GM12878 (cell line): ENCODE measurements around the gene PARP15. TPM values are rescaled to one million over a fixed set of nuclear protein-coding genes. Genes with fewer than 3 reads are reported as not detected.

ENCODE experiments used
- ATF3 ChIP-seq: IDR thresholded peaks from 2 replicates; pipeline ENCODE4 v1.6.1; 2011; ENCODE audit warnings: low read depth, mild to moderate bottlenecking, low read length, moderate library complexity, borderline replicate concordance; ENCODE audit errors: extremely low read depth
- DPF2 ChIP-seq: fragments of 450-650 bp; IDR thresholded peaks from 2 replicates; pipeline ENCODE4 v1.6.1; 2017; ENCODE audit warnings: mild to moderate bottlenecking
- EZH2 ChIP-seq: IDR thresholded peaks from 2 replicates; pipeline ENCODE4 v1.6.1; 2012; ENCODE audit warnings: low read depth, mild to moderate bottlenecking, control low read depth, inconsistent platforms, low read length, borderline replicate concordance; ENCODE audit not compliant: control insufficient read depth
- HDAC6 ChIP-seq: fragments of 200-600 bp; sonication (generic); IDR thresholded peaks from one replicate; pipeline ENCODE4 v1.8.0; 2017; ENCODE audit warnings: antibody characterized with exemption; ENCODE audit not compliant: unreplicated experiment
- IRF3 ChIP-seq: fragments of 450-650 bp; IDR thresholded peaks from 2 replicates; pipeline ENCODE4 v1.6.1; 2014; ENCODE audit warnings: mild to moderate bottlenecking
- JUND ChIP-seq: IDR thresholded peaks from 2 replicates; pipeline ENCODE4 v1.6.1; 2012; ENCODE audit warnings: low read depth, mild to moderate bottlenecking, low read length, improper control_type of control experiment, moderate library complexity
- MLLT1 ChIP-seq: fragments of 450-650 bp; IDR thresholded peaks from 2 replicates; pipeline ENCODE4 v1.6.1; 2016; ENCODE audit warnings: mild to moderate bottlenecking
- MYC ChIP-seq: IDR thresholded peaks from 2 replicates; pipeline ENCODE4 v1.6.1; 2011; ENCODE audit warnings: mild to moderate bottlenecking, low read length, moderate library complexity, inconsistent platforms; ENCODE audit not compliant: insufficient read depth, insufficient replicate concordance, insufficient read length, severe bottlenecking
- NFYB ChIP-seq: IDR thresholded peaks from 2 replicates; pipeline ENCODE4 v1.6.1; 2011; ENCODE audit warnings: low read depth, mild to moderate bottlenecking, low read length, improper control_type of control experiment, moderate library complexity; ENCODE audit not compliant: insufficient read depth
- NR2C2 ChIP-seq: IDR thresholded peaks from 2 replicates; pipeline ENCODE4 v1.6.1; 2011; ENCODE audit warnings: borderline replicate concordance, low read depth; ENCODE audit not compliant: control insufficient read depth, insufficient read length
- PAX8 ChIP-seq: fragments of 450-650 bp; IDR thresholded peaks from 2 replicates; pipeline ENCODE4 v1.6.1; 2017; ENCODE audit warnings: mild to moderate bottlenecking, moderate library complexity
- PBX3 ChIP-seq: IDR thresholded peaks from 2 replicates; pipeline ENCODE4 v1.6.1; 2011; ENCODE audit warnings: mild to moderate bottlenecking, low read depth, low read length, moderate library complexity; ENCODE audit not compliant: insufficient replicate concordance
- RAD21 ChIP-seq: IDR thresholded peaks from 2 replicates; pipeline ENCODE4 v1.6.1; 2011; ENCODE audit warnings: mild to moderate bottlenecking, low read depth, low read length, moderate library complexity; ENCODE audit not compliant: insufficient read depth
- SREBF1 ChIP-seq: IDR thresholded peaks from 2 replicates; pipeline ENCODE4 v1.6.1; 2012; ENCODE audit warnings: mild to moderate bottlenecking, low read length
- SRF ChIP-seq, 2 experiments: IDR thresholded peaks; 2 replicates each; pipeline ENCODE4 v1.6.1; 2011; ENCODE audit warnings: low read depth in 2 of 2, low read length in 2 of 2, mild to moderate bottlenecking in 1 of 2, moderate library complexity in 1 of 2
- YBX1 ChIP-seq: fragments of 450-650 bp; IDR thresholded peaks from 2 replicates; pipeline ENCODE4 v1.6.1; 2016; ENCODE audit warnings: antibody characterized with exemption
- ZNF274 ChIP-seq: IDR thresholded peaks from one replicate; pipeline ENCODE4 v1.8.0; 2011; ENCODE audit not compliant: insufficient read length, insufficient read depth
- polyA plus RNA-seq, 11 experiments: library from polyadenylated mRNA; depleted of rRNA in 4 of 11; unstranded in 6 of 11; stranded (reverse) in 5 of 11; fragments of >200 nt; fragmentation: Nextera tagmentation in 4 of 11; fragmentation: Illumina TruSeq in 1 of 11; extraction: Ambion mirVana in 4 of 11; extraction: Trizol in 1 of 11; gene quantifications; 1 replicate in 1 of 11; 2 replicates in 10 of 11; pipeline versions ENCODE4 v1.2.1 to v1.2.3, GENCODE V29; 2011 to 2016; ENCODE audit warnings: inconsistent platforms in 2 of 11, missing spikeins in 2 of 11, low read depth in 1 of 11
- total RNA-seq, 4 experiments: library from RNA; depleted of rRNA in 3 of 4; stranded (reverse); fragments of >200 nt in 3 of 4; fragmentation: Illumina TruSeq in 1 of 4; extraction: Trizol in 1 of 4; gene quantifications; 2 replicates each; pipeline versions ENCODE4 v1.2.1 to v1.2.3, GENCODE V29; 2013 to 2021
- TF ChIP-seq, protein P1 (sequence below): fragments of 450-650 bp; IDR thresholded peaks from 2 replicates; pipeline ENCODE4 v1.6.1; 2017; ENCODE audit warnings: antibody characterized with exemption, mild to moderate bottlenecking, moderate library complexity
- TF ChIP-seq, protein P2 (sequence below): fragments of 450-650 bp; IDR thresholded peaks from 2 replicates; pipeline ENCODE4 v1.6.1; 2018; ENCODE audit warnings: borderline replicate concordance, mild to moderate bottlenecking; ENCODE audit not compliant: partially characterized antibody

Gene PARP15
- total and polyA plus RNA-seq, 10 of the 15 experiments (the other 5 are each of a cell fraction or from before 2014, with no cell fraction given): 9.0 to 234 (median 36.3) TPM

DNA sequence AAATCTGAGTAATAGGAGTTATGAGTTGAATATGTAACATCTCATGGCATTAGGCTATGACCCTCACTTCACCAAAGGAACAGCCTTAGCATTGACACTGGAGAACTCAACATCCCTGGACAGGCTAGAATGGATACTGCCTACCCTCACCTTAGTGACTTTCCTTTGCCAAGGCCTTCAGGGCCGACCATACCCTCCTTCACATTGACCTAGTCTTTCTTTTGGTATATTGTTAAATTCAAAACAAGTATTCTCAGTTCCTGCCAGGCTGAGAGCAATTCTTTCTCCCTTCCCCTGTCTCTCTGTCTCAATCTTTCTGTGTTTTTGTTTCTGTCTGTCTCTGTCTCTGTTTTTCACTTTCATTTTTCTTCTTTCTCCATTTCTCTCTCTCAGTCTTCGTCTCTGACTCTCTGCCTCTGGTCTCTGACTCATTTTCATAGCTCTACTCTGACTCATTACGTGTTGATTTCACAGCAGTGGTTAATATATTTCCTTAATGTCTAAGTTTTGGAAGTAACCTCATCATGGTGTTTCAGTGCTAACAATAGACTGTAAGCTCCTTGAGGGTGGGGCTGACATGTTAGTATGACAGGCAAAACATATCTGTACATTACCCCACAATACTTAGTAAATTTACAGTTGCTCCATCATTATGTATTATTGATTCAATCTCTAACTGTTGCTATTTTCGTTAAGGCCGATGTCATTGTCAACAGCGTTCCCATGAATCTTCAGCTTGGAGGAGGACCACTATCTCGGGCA, 32.5 kb downstream of the PARP15 start (continued):
- no peak for TF ChIP-seq ATF3
- no peak; the same call in 1 of the 2 replicates for TF ChIP-seq RAD21
- no peak for TF ChIP-seq ZNF274
- TF ChIP-seq JUND: peak; percentile 97
- TF ChIP-seq SREBF1: no peak
- no peak for TF ChIP-seq PAX8
- peak in 1 of 2 experiments; percentile 77; a peak in 2 of 4 replicates for TF ChIP-seq SRF (IDR thresholded peaks at IDR 0.05; ENCODE audit: low read depth in 2 of 2, low read length in 2 of 2)
- TF ChIP-seq YBX1: no peak
- TF ChIP-seq NR2C2: no peak
- no peak for TF ChIP-seq MYC
- TF ChIP-seq NFYB: no peak
- TF ChIP-seq MLLT1: peak; percentile 90
- TF ChIP-seq IRF3: no peak
- no peak for TF ChIP-seq EZH2
- TF ChIP-seq, protein P1, sequence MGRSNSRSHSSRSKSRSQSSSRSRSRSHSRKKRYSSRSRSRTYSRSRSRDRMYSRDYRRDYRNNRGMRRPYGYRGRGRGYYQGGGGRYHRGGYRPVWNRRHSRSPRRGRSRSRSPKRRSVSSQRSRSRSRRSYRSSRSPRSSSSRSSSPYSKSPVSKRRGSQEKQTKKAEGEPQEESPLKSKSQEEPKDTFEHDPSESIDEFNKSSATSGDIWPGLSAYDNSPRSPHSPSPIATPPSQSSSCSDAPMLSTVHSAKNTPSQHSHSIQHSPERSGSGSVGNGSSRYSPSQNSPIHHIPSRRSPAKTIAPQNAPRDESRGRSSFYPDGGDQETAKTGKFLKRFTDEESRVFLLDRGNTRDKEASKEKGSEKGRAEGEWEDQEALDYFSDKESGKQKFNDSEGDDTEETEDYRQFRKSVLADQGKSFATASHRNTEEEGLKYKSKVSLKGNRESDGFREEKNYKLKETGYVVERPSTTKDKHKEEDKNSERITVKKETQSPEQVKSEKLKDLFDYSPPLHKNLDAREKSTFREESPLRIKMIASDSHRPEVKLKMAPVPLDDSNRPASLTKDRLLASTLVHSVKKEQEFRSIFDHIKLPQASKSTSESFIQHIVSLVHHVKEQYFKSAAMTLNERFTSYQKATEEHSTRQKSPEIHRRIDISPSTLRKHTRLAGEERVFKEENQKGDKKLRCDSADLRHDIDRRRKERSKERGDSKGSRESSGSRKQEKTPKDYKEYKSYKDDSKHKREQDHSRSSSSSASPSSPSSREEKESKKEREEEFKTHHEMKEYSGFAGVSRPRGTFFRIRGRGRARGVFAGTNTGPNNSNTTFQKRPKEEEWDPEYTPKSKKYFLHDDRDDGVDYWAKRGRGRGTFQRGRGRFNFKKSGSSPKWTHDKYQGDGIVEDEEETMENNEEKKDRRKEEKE: no peak
- no peak for TF ChIP-seq HDAC6
- TF ChIP-seq, protein P2, sequence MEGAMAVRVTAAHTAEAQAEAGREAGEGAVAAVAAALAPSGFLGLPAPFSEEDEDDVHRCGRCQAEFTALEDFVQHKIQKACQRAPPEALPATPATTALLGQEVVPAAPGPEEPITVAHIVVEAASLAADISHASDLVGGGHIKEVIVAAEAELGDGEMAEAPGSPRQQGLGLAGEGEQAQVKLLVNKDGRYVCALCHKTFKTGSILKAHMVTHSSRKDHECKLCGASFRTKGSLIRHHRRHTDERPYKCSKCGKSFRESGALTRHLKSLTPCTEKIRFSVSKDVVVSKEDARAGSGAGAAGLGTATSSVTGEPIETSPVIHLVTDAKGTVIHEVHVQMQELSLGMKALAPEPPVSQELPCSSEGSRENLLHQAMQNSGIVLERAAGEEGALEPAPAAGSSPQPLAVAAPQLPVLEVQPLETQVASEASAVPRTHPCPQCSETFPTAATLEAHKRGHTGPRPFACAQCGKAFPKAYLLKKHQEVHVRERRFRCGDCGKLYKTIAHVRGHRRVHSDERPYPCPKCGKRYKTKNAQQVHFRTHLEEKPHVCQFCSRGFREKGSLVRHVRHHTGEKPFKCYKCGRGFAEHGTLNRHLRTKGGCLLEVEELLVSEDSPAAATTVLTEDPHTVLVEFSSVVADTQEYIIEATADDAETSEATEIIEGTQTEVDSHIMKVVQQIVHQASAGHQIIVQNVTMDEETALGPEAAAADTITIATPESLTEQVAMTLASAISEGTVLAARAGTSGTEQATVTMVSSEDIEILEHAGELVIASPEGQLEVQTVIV: no peak
- no peak for TF ChIP-seq PBX3
- peak; percentile 99 for TF ChIP-seq DPF2
